ENCODE results near the gene PHACTR3. TPM values are rescaled to one million over a fixed set of nuclear protein-coding genes. Genes with fewer than 3 reads are reported as not detected.

Gene PHACTR3
- total and polyA plus RNA-seq, 2 experiments from 2014 or later, result 0.45 to 0.61 TPM

DNA sequence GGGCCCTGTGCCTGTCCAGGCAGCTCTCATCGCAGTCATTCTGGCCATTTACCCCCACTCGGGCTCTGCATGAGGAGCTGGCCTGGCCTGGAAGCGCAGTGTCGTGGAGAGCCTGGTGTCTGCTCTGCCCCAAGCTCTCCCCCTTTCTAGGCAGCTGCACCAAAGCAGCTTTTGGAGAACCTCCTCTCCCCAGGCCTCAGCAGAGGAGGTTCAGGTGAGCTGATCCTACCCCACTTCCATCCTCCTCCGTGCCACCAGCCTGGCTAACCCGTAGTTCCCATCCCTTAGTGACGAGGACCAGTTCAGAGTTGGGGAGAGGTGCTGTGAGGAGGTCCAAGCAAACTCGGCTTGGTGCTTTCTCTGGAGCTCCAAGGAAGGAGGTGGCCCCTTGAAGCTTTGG is 30.5 kb upstream of the PHACTR3 start (continued):
- TF ChIP-seq CREB1 (CRISPR knock-in tag; IDR thresholded peaks at IDR 0.05; ENCODE audit: low read depth), result no peak

DNA sequence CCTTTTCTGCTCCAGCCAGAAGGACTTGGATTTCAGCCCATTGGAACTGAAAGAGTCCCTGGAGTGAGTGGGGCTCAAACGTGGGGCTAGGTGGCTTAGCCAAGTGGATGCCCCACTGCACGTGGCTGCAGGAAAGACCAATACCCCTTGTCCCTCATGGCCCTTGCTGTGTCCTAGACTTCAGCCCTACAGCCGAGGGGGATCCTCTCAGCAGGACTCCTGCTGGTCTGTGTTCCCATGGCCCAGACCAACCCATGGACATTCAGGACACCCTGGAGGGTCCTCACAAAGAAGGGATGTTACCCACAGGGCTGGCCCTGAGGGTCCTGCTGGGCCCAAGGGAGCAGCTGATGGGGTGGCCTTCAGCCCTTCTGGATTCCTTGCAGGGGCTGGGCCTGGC is 30.0 kb upstream of the PHACTR3 start:
- Histone ChIP-seq H3K4me2 (no peak overlapping the region), H3K36me3 (ENCODE audit: insufficient read depth) (no peaks in the 10 kb centered on the region), H3K79me2 (replicated peaks; ENCODE audit: insufficient read depth) (no peaks in the 10 kb centered on the region), H3K27me3 (ENCODE audit: insufficient read depth) (peaks cover 74% of the 10 kb centered on the region), H3F3A (replicated peaks; ENCODE audit: low read depth) (no peaks in the 10 kb centered on the region), H3K4me1 (ENCODE audit: insufficient read depth) (peaks cover 4% of the 10 kb centered on the region; the same call in 1 of the 2 replicates), H3K4me3 (no peak overlapping the region), H3K9me2 (ENCODE audit: insufficient read depth) (no peaks in the 10 kb centered on the region), H2AFZ (no peak overlapping the region), H3K27ac (ENCODE audit: low read depth) (no peak overlapping the region), H4K20me1 (replicated peaks; ENCODE audit: insufficient read depth) (no peaks in the 10 kb centered on the region)
- H3K4me1 Mint-ChIP-seq, result peaks cover 14% of the 10 kb centered on the region
- H3K9me3 Mint-ChIP-seq, result no peaks in the 10 kb centered on the region
- ATAC-seq (no peak), DNase-seq (ENCODE audit: low spot score) (no peak)
- H3K27ac Mint-ChIP-seq, result no peak overlapping the region
- TF ChIP-seq REST (IDR thresholded peaks at IDR 0.05; ENCODE audit: unreplicated experiment) (no peak), CREB1 (CRISPR knock-in tag; IDR thresholded peaks at IDR 0.05; ENCODE audit: low read depth) (no peak), ZNF331 (CRISPR knock-in tag; IDR thresholded peaks at IDR 0.05; ENCODE audit: low read depth) (no peak), EZH2phosphoT487 (IDR thresholded peaks at IDR 0.05; ENCODE audit: unreplicated experiment) (no peak), POLR2AphosphoS5 (IDR thresholded peaks at IDR 0.05; ENCODE audit: low read depth) (no peak), ZNF114 (CRISPR knock-in tag; IDR thresholded peaks at IDR 0.05) (no peak)
- TF ChIP-seq, protein P1, sequence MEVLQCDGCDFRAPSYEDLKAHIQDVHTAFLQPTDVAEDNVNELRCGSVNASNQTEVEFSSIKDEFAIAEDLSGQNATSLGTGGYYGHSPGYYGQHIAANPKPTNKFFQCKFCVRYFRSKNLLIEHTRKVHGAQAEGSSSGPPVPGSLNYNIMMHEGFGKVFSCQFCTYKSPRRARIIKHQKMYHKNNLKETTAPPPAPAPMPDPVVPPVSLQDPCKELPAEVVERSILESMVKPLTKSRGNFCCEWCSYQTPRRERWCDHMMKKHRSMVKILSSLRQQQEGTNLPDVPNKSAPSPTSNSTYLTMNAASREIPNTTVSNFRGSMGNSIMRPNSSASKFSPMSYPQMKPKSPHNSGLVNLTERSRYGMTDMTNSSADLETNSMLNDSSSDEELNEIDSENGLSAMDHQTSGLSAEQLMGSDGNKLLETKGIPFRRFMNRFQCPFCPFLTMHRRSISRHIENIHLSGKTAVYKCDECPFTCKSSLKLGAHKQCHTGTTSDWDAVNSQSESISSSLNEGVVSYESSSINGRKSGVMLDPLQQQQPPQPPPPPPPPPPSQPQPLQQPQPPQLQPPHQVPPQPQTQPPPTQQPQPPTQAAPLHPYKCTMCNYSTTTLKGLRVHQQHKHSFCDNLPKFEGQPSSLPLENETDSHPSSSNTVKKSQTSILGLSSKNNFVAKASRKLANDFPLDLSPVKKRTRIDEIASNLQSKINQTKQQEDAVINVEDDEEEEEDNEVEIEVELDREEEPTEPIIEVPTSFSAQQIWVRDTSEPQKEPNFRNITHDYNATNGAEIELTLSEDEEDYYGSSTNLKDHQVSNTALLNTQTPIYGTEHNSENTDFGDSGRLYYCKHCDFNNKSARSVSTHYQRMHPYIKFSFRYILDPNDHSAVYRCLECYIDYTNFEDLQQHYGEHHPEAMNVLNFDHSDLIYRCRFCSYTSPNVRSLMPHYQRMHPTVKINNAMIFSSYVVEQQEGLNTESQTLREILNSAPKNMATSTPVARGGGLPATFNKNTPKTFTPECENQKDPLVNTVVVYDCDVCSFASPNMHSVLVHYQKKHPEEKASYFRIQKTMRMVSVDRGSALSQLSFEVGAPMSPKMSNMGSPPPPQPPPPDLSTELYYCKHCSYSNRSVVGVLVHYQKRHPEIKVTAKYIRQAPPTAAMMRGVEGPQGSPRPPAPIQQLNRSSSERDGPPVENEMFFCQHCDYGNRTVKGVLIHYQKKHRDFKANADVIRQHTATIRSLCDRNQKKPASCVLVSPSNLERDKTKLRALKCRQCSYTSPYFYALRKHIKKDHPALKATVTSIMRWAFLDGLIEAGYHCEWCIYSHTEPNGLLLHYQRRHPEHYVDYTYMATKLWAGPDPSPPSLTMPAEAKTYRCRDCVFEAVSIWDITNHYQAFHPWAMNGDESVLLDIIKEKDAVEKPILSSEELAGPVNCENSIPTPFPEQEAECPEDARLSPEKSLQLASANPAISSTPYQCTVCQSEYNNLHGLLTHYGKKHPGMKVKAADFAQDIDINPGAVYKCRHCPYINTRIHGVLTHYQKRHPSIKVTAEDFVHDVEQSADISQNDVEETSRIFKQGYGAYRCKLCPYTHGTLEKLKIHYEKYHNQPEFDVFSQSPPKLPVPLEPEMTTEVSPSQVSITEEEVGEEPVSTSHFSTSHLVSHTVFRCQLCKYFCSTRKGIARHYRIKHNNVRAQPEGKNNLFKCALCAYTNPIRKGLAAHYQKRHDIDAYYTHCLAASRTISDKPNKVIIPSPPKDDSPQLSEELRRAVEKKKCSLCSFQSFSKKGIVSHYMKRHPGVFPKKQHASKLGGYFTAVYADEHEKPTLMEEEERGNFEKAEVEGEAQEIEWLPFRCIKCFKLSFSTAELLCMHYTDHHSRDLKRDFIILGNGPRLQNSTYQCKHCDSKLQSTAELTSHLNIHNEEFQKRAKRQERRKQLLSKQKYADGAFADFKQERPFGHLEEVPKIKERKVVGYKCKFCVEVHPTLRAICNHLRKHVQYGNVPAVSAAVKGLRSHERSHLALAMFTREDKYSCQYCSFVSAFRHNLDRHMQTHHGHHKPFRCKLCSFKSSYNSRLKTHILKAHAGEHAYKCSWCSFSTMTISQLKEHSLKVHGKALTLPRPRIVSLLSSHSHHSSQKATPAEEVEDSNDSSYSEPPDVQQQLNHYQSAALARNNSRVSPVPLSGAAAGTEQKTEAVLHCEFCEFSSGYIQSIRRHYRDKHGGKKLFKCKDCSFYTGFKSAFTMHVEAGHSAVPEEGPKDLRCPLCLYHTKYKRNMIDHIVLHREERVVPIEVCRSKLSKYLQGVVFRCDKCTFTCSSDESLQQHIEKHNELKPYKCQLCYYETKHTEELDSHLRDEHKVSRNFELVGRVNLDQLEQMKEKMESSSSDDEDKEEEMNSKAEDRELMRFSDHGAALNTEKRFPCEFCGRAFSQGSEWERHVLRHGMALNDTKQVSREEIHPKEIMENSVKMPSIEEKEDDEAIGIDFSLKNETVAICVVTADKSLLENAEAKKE (CRISPR knock-in tag; IDR thresholded peaks at IDR 0.05), result no peak
- TF ChIP-seq, protein P2, sequence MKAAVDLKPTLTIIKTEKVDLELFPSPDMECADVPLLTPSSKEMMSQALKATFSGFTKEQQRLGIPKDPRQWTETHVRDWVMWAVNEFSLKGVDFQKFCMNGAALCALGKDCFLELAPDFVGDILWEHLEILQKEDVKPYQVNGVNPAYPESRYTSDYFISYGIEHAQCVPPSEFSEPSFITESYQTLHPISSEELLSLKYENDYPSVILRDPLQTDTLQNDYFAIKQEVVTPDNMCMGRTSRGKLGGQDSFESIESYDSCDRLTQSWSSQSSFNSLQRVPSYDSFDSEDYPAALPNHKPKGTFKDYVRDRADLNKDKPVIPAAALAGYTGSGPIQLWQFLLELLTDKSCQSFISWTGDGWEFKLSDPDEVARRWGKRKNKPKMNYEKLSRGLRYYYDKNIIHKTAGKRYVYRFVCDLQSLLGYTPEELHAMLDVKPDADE (IDR thresholded peaks at IDR 0.05), result no peak
- H3K4me3 Mint-ChIP-seq, result no peak overlapping the region
- peaks cover 51% of the 10 kb centered on the region for H3K27me3 Mint-ChIP-seq (ENCODE audit: insufficient read depth, low read depth, poor library complexity)
- no peaks in the 10 kb centered on the region for H3K36me3 Mint-ChIP-seq (ENCODE audit: low read depth)
